SU-DHL-6 (cell line): ENCODE measurements around the gene CCDC134.

Source experiments
- H2AFZ ChIP-seq: fragments of 200-600 bp; sonication (generic); 2 replicates; pipeline ENCODE4 v1.6.1; 2014; ENCODE audit warnings: low read depth, mild to moderate bottlenecking, moderate library complexity, mixed read lengths, antibody characterized with exemption, low read length; ENCODE audit not compliant: severe bottlenecking
- H3F3A ChIP-seq: fragments of 200-600 bp; shearing (Covaris generic); 2 replicates; pipeline ENCODE4 v1.6.0; 2016; ENCODE audit warnings: antibody characterized with exemption, mild to moderate bottlenecking; ENCODE audit not compliant: insufficient read depth
- H3K27ac ChIP-seq: fragments of 200-600 bp; sonication (generic); 2 replicates; pipeline ENCODE4 v1.5.1; 2016; ENCODE audit warnings: low read depth, mild to moderate bottlenecking, low read length, moderate library complexity, mixed read lengths
- H3K27me3 ChIP-seq: fragments of 200-600 bp; sonication (generic), shearing (Covaris generic); 2 replicates; pipeline ENCODE4 v1.6.0; 2014; ENCODE audit warnings: mild to moderate bottlenecking, low read length
- H3K36me3 ChIP-seq: fragments of 200-600 bp; sonication (generic); 2 replicates; pipeline ENCODE4 v1.6.1; 2014; ENCODE audit warnings: mild to moderate bottlenecking, low read length, mixed read lengths
- H3K4me2 ChIP-seq: fragments of 300-600, 200-600 bp; shearing (Covaris generic), sonication (generic); 2 replicates; pipeline ENCODE4 v1.6.0; 2014; ENCODE audit warnings: low read length, low read depth, mild to moderate bottlenecking; ENCODE audit not compliant: poor library complexity, severe bottlenecking
- H3K4me3 ChIP-seq: fragments of 200-600 bp; sonication (generic); 2 replicates; pipeline ENCODE4 v1.5.1; 2014; ENCODE audit warnings: antibody characterized with exemption, low read length, mild to moderate bottlenecking, mixed read lengths; ENCODE audit not compliant: insufficient read depth, poor library complexity, severe bottlenecking
- H3K79me2 ChIP-seq: fragments of 200-600 bp; sonication (generic); 2 replicates; pipeline ENCODE4 v1.6.1; 2014; ENCODE audit warnings: mild to moderate bottlenecking, low read length, moderate library complexity; ENCODE audit not compliant: insufficient read depth
- H3K9ac ChIP-seq: fragments of 200-600 bp; sonication (generic); 2 replicates; pipeline ENCODE4 v1.7.0; 2014; ENCODE audit warnings: mild to moderate bottlenecking, low read length
- H3K9me2 ChIP-seq: fragments of 200-600 bp; sonication (generic); replicated peaks from 2 replicates; pipeline ENCODE4 v1.6.1; 2014; ENCODE audit warnings: low read length; ENCODE audit not compliant: insufficient read depth
- H3K9me3 ChIP-seq: fragments of 200-600 bp; sonication (generic); 2 replicates; pipeline ENCODE4 v1.6.1; 2014; ENCODE audit warnings: low read length, mixed read lengths; ENCODE audit not compliant: insufficient read depth
- H4K20me1 ChIP-seq: fragments of 200-600 bp; sonication (generic); 2 replicates; pipeline ENCODE4 v1.6.1; 2014; ENCODE audit warnings: low read depth, mild to moderate bottlenecking, antibody characterized with exemption, low read length, moderate library complexity, mixed read lengths
- EZH2phosphoT487 ChIP-seq: fragments of 200-600 bp; sonication (generic), shearing (Covaris generic); conservative IDR thresholded peaks from 2 replicates; pipeline ENCODE4 v1.6.1; 2018; ENCODE audit warnings: mild to moderate bottlenecking, antibody characterized with exemption, low read length, moderate library complexity, mixed read lengths
- TF ChIP-seq, protein P1 (sequence below): fragments of 200-600 bp; sonication (generic); IDR thresholded peaks from one replicate; pipeline ENCODE4 v1.5.1; 2017; ENCODE audit warnings: antibody characterized with exemption, mild to moderate bottlenecking, low read length, moderate library complexity; ENCODE audit not compliant: insufficient read depth, poor library complexity, severe bottlenecking

Gene CCDC134

DNA sequence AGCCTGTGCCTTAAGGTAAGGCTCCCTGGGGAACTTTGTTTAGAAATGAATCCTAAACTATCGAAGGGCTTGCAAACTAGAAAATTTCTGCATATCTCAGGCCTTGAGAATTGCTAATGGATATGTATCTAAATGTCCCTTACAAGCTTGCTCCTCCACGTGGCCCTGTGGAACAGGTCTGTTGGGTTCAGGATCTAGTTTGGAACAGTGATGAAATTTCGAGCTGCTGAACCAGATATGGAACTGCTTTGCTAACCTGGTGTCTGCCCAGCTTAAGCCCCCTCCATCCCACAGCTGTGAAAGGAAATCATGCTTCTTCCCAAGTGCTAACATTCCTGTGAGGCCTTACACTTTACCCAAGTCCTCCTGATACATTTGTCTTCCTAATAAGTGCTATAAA is 44.0 kb downstream of the CCDC134 start:
- no peak overlapping the region for H3K9ac ChIP-seq

DNA sequence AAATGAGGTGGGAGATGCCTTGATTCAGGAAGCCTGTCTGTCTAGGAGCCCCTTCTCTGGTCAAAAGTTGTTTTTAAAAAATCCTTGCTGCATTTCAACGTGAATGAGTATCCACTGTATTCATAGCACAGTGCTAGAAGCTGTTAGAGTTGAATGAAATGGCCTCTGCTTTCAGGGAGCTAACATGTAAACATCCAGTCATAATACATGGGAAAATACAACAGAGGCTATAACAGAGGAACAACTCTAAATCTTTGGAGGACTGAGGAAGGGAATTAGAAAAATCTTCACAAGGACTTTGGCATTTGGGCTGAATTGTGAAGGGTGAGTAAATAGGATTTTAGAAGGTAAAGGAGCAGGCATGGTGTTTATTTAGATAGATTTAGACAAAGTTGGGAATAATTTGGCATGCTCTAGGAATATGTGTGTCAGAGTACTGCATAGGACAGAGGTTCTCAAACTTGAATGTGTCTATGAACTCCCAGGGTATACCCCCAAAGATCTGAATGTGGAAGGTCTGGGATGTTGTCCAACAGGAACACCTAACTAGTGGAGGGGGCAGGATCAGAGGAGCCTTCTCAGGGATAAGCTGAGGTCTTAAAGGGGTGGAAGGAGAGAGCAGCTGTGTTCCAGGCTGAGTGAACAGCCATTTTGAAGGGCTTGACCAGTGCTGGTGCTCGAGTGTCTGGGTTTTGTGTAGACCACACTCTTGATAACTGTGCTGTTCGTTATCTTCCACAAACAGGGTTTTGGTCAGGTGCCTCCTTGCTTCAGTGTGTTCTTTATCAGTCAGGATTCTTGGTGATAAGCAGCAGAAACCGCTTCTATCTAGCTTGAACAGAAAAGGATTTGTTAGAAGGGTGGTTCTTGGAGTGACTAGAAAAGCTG is 45.1 kb downstream of the CCDC134 start:
- Histone ChIP-seq H4K20me1 (peaks cover 7% of the 10 kb centered on the region), H3K27ac (no peak overlapping the region; the same call in 1 of the 2 replicates), H3K36me3 (peaks cover 17% of the 10 kb centered on the region), H3K4me3 (no peak overlapping the region), H3K9me2 (no peaks in the 10 kb centered on the region), H3K9me3 (no peaks in the 10 kb centered on the region), H3F3A (peaks cover 9% of the 10 kb centered on the region; the same call in 1 of the 2 replicates), H3K27me3 (no peaks in the 10 kb centered on the region), H3K4me2 (peak overlapping the region; percentile 7), H3K79me2 (peaks cover 98% of the 10 kb centered on the region), H2AFZ (no peak overlapping the region), H3K9ac (peak overlapping the region; percentile 2; the same call in 1 of the 2 replicates)
- TF ChIP-seq, protein P1, sequence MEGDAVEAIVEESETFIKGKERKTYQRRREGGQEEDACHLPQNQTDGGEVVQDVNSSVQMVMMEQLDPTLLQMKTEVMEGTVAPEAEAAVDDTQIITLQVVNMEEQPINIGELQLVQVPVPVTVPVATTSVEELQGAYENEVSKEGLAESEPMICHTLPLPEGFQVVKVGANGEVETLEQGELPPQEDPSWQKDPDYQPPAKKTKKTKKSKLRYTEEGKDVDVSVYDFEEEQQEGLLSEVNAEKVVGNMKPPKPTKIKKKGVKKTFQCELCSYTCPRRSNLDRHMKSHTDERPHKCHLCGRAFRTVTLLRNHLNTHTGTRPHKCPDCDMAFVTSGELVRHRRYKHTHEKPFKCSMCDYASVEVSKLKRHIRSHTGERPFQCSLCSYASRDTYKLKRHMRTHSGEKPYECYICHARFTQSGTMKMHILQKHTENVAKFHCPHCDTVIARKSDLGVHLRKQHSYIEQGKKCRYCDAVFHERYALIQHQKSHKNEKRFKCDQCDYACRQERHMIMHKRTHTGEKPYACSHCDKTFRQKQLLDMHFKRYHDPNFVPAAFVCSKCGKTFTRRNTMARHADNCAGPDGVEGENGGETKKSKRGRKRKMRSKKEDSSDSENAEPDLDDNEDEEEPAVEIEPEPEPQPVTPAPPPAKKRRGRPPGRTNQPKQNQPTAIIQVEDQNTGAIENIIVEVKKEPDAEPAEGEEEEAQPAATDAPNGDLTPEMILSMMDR, result no peak
- TF ChIP-seq EZH2phosphoT487, result no peak

More for the DNA sequence above, 44.0 kb downstream of the CCDC134 start:
- Histone ChIP-seq H3K36me3 (peaks cover 19% of the 10 kb centered on the region), H3K9me2 (no peaks in the 10 kb centered on the region), H3K27me3 (no peaks in the 10 kb centered on the region), H3K4me3 (no peak overlapping the region), H3K9me3 (no peaks in the 10 kb centered on the region), H3K27ac (peak overlapping the region; percentile 5), H3K79me2 (peaks cover 98% of the 10 kb centered on the region), H3K4me2 (peak overlapping the region; percentile 7), H4K20me1 (peaks cover 11% of the 10 kb centered on the region), H2AFZ (no peak overlapping the region), H3F3A (peaks cover 9% of the 10 kb centered on the region; the same call in 1 of the 2 replicates)
- no peak for TF ChIP-seq EZH2phosphoT487
- TF ChIP-seq, protein P1, result no peak

DNA sequence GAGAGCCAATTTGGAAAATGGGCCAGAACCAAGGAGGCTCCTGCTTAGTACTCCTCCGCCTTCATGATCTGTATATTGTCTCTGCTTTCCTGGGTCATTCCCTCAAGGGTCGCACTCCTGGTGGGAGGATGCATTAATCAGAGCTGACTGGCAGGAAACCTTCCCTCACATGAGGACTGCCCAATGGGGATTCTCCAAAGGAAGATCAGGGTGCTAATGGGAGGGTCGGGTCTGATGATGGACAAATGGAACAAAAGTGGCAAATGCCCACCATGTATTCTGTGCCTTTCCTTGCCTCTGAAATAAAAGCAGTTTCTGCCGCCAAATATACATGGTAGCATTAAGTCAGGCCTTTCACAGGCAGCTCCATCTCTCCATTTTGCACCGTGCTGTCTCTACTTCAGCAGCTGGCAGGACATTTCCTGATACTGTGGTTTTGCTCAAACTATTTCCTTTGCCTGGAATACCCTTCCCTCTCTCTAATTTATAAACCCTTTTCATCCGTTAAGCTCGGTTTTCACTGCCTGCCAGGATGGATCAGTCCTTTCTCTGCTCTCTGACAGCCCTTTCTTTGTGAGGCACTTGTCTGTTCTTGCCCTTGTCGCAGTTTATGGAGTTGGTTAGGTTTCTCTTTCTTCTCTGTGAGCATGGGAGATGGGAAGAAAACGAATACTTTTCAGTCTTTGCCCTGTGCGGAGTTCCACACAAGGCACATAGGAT is 45.9 kb downstream of the CCDC134 start:
- TF ChIP-seq EZH2phosphoT487, result no peak
- TF ChIP-seq, protein P1, result no peak
- peak overlapping the region; percentile 6; the same call in 1 of the 2 replicates for H3K27ac ChIP-seq
- no peaks in the 10 kb centered on the region for H3K9me3 ChIP-seq
- no peak overlapping the region for H3K4me2 ChIP-seq
- H3K9me2 ChIP-seq, result no peaks in the 10 kb centered on the region
- H3K27me3 ChIP-seq, result no peaks in the 10 kb centered on the region
- peaks cover 7% of the 10 kb centered on the region for H4K20me1 ChIP-seq
- H2AFZ ChIP-seq, result no peak overlapping the region
- H3F3A ChIP-seq, result peaks cover 8% of the 10 kb centered on the region; the same call in 1 of the 2 replicates
- no peak overlapping the region for H3K9ac ChIP-seq
- peaks cover 98% of the 10 kb centered on the region for H3K79me2 ChIP-seq
- no peak overlapping the region for H3K4me3 ChIP-seq
- H3K36me3 ChIP-seq, result peaks cover 17% of the 10 kb centered on the region
